WTC11 (cell line): Measurements from ENCODE around the gene ZNF615. TPM values are rescaled to one million over a fixed set of nuclear protein-coding genes. Genes with fewer than 3 reads are reported as not detected.
"Not testable (repeated sequence)": the region's sequence is repeated elsewhere in the genome, so short reads cannot be mapped to it uniquely, and the experiment has no call there.

Experiments used
- ATAC-seq: fragments of 200-7000 bp; cut with Tn5 transposase; 2 replicates; pipeline ENCODE4 v1.10.0; 2021; ENCODE audit warnings: mild to moderate bottlenecking, moderate library complexity
- Bru-seq: library from RNA; stranded (reverse); fragments of 400-500 nt; gene quantifications from one replicate; lab custom pipeline; 2021; lab: Mats Ljungman, UMichigan
- CTCF ChIA-PET: fragments of 300-600 bp; sonication (Branson Sonifier 250); formaldehyde crosslinking; loops from one replicate; lab custom pipeline; 2021; ENCODE audit warnings: antibody characterized with exemption; lab: Charles Lee
- POLR2A ChIA-PET: fragments of 350-600 bp; sonication (Branson Sonifier 250); formaldehyde crosslinking; loops from one replicate; lab custom pipeline; 2021; ENCODE audit warnings: antibody characterized with exemption; lab: Charles Lee
- DNase-seq: peaks from one replicate; pipeline ENCODE4 v3.0.0; 2021; ENCODE audit warnings: low spot score
- H3K27ac Mint-ChIP-seq: 2 replicates; pipeline ENCODE4 v1.8.0; 2021; ENCODE audit warnings: mixed read lengths
- H3K27me3 Mint-ChIP-seq: 2 replicates; pipeline ENCODE4 v1.8.0; 2021; ENCODE audit warnings: low read depth, mild to moderate bottlenecking, moderate library complexity, mixed read lengths
- H3K36me3 Mint-ChIP-seq: 2 replicates; pipeline ENCODE4 v1.8.0; 2021; ENCODE audit warnings: mixed read lengths
- H3K4me1 Mint-ChIP-seq: 2 replicates; pipeline ENCODE4 v1.8.0; 2022; ENCODE audit warnings: mixed read lengths
- H3K4me3 Mint-ChIP-seq: 2 replicates; pipeline ENCODE4 v1.8.0; 2021; ENCODE audit warnings: mild to moderate bottlenecking, moderate library complexity, mixed read lengths
- H3K9me3 Mint-ChIP-seq: 2 replicates; pipeline ENCODE4 v1.8.0; 2021; ENCODE audit warnings: mixed read lengths
- ARID4B ChIP-seq: sonication (generic); formaldehyde crosslinking; IDR thresholded peaks from 2 replicates; pipeline ENCODE4 v1.8.0; 2023; ENCODE audit warnings: missing genetic modification reagents, mild to moderate bottlenecking, borderline replicate concordance
- CREM ChIP-seq: sonication (generic); formaldehyde crosslinking; IDR thresholded peaks from 2 replicates; pipeline ENCODE4 v1.8.1; 2022; ENCODE audit warnings: mild to moderate bottlenecking, missing genetic modification reagents, moderate library complexity
- E2F5 ChIP-seq: sonication (generic); formaldehyde crosslinking; IDR thresholded peaks from 2 replicates; pipeline ENCODE4 v1.8.1; 2022; ENCODE audit warnings: mild to moderate bottlenecking, moderate library complexity, missing genetic modification reagents
- ERG ChIP-seq: fragments of 250-450 bp; sonication (Bioruptor Pico); IDR thresholded peaks from 2 replicates; pipeline ENCODE4 v1.8.0; 2021; ENCODE audit warnings: mild to moderate bottlenecking
- HMGXB4 ChIP-seq: sonication (generic); formaldehyde crosslinking; IDR thresholded peaks from 2 replicates; pipeline ENCODE4 v1.8.1; 2023; ENCODE audit warnings: mild to moderate bottlenecking, moderate library complexity, missing genetic modification reagents
- MAX ChIP-seq: sonication (generic); formaldehyde crosslinking; IDR thresholded peaks from 2 replicates; pipeline ENCODE4 v1.8.0; 2022; ENCODE audit warnings: mild to moderate bottlenecking, missing genetic modification reagents
- NFATC4 ChIP-seq: fragments of 250-450 bp; sonication (Bioruptor Pico); IDR thresholded peaks from 2 replicates; pipeline ENCODE4 v1.9.0; 2021; ENCODE audit warnings: mild to moderate bottlenecking
- PRRX2 ChIP-seq: fragments of 250-450 bp; sonication (Bioruptor Pico); IDR thresholded peaks from 2 replicates; pipeline ENCODE4 v1.8.0; 2021; ENCODE audit warnings: mild to moderate bottlenecking
- long read RNA-seq, 3 experiments: library from RNA in 1 of 3; library from capped mRNA in 1 of 3; library from polyadenylated mRNA in 1 of 3; unstranded in 2 of 3; stranded (forward) in 1 of 3; transcript quantifications; one replicate each; pipeline ENCODE4 v2.0.0, GENCODE V29; 2021
- total RNA-seq: library from RNA; stranded (reverse); gene quantifications from 3 replicates; pipeline ENCODE4 v1.2.3, GENCODE V29; 2021

ZNF615 gene
- total RNA-seq = 9.7 to 12.6 TPM (median 11.9 TPM) in 3 replicates
- percentile 80 among the genes with signal in this experiment for Bru-seq, nascent RNA
- long read RNA-seq, experiment 1, full-length matches to known transcripts = 18 of 34 reads
- long read RNA-seq, experiment 1, partial matches to known transcripts = 0 of 34 reads
- long read RNA-seq, experiment 1, other reads (novel, unspliced or antisense) = 16 of 34 reads
- long read RNA-seq, experiment 2, full-length matches to known transcripts = 1 of 8 reads
- long read RNA-seq, experiment 2, partial matches to known transcripts = 1 of 8 reads
- long read RNA-seq, experiment 2, other reads (novel, unspliced or antisense) = 6 of 8 reads
- long read RNA-seq, experiment 3, full-length matches to known transcripts = 3 of 3 reads
- long read RNA-seq, experiment 3, partial matches to known transcripts = 0 of 3 reads
- long read RNA-seq, experiment 3, other reads (novel, unspliced or antisense) = 0 of 3 reads

- H3K36me3 Mint-ChIP-seq = peaks cover 24% of the 10 kb centered on the region
- POLR2A ChIA-PET = interaction anchor here (1.6 kb wide), 1 partner anchor 41 kb away, joined by 4 read pairs; no protein-coding TSS in a partner anchor
- no peaks in the 10 kb centered on the region for H3K27me3 Mint-ChIP-seq
- peak within 1 kb of the TSS; percentile 97 for H3K27ac Mint-ChIP-seq
- TF ChIP-seq NFATC4 (no peak), PRRX2 (0 out of 2 replicates have a peak, but pooled peaks have one; percentile 52), HMGXB4 (CRISPR knock-in tag) (peak; percentile 74; the same call in 1 of the 2 replicates), ERG (no peak), E2F5 (CRISPR knock-in tag) (peak; percentile 75; the same call in 1 of the 2 replicates), ARID4B (CRISPR knock-in tag) (peak; percentile 54; the same call in 1 of the 2 replicates), MAX (CRISPR knock-in tag) (peak; percentile 55), CREM (CRISPR knock-in tag) (peak; percentile 36; the same call in 1 of the 2 replicates)
- H3K4me1 Mint-ChIP-seq = peaks cover 11% of the 10 kb centered on the region
- DNase-seq (peak; percentile 89), ATAC-seq (peak; percentile 92)
- H3K9me3 Mint-ChIP-seq = peaks cover 15% of the 10 kb centered on the region
- H3K4me3 Mint-ChIP-seq = peak within 1 kb of the TSS; percentile 96
- CTCF ChIA-PET = interaction anchor here (0.5 kb wide), 1 partner anchor 539 kb away, joined by 3 read pairs; no protein-coding TSS in a partner anchor
These were observed at the start of gene ZNF615 for GRCh38 chr19:52007806-52008557. Gene ZNF615 (minus strand): TSS chr19:52008211. CDS start chr19:52003711, 4,500 bp downstream.

GRCh38 chr19:52056480-52056879 is 48.5 kb upstream of the ZNF615 start:
- H3K4me3 Mint-ChIP-seq, DNase-seq, CTCF ChIA-PET, H3K4me1 Mint-ChIP-seq, POLR2A ChIA-PET, H3K27ac Mint-ChIP-seq, ATAC-seq: not testable (repeated sequence)
- H3K27me3 Mint-ChIP-seq = peaks cover 18% of the 10 kb centered on the region
- peaks cover 78% of the 10 kb centered on the region for H3K36me3 Mint-ChIP-seq
- H3K9me3 Mint-ChIP-seq = peaks cover 84% of the 10 kb centered on the region

GRCh38 chr19:52051736-52052135 is 43.7 kb upstream of the ZNF615 start:
- H3K27ac Mint-ChIP-seq, H3K4me3 Mint-ChIP-seq, CTCF ChIA-PET, ATAC-seq, DNase-seq, POLR2A ChIA-PET: not testable (repeated sequence)
- H3K9me3 Mint-ChIP-seq = peaks cover 52% of the 10 kb centered on the region
- peaks cover 20% of the 10 kb centered on the region; the same call in 1 of the 2 replicates for H3K4me1 Mint-ChIP-seq
- H3K27me3 Mint-ChIP-seq = peaks cover 18% of the 10 kb centered on the region
- peaks cover 48% of the 10 kb centered on the region for H3K36me3 Mint-ChIP-seq
